Pancreas (tissue), 10 donors: ENCODE data around the gene GFRA1. TPM values are rescaled to one million over a fixed set of nuclear protein-coding genes. Genes with fewer than 3 reads are reported as not detected.

Experiments
- ATAC-seq, 4 donors: fragments of 200-7000 bp; cut with Tn5 transposase; one replicate each; pipeline versions ENCODE4 v1.8.0 to v1.9.1; 2020; ENCODE audit warnings: mild to moderate bottlenecking in 4 of 4, moderate library complexity in 4 of 4
- DNase-seq, 6 donors: peaks; one replicate each; pipeline ENCODE4 v3.0.0-alpha.2; 2020
- FAIRE-seq: peaks from 2 replicates; lab custom pipeline; 2012; peaks lifted over from hg19 to GRCh38; lab: Jason Lieb, UNC
- H3K27ac ChIP-seq, 4 donors: fragments of 200-600 bp; sonication (generic); 1 replicate in 3 of 4; 2 replicates in 1 of 4; pipeline versions ENCODE4 v1.5.0 to v1.8.0; 2020
- H3K27me3 ChIP-seq, 4 donors: fragments of 200-600 bp; one replicate each; pipeline ENCODE4 v1.8.0; 2021
- H3K36me3 ChIP-seq, 3 donors: fragments of 200-600 bp; sonication (generic) in 1 of 3; one replicate each; pipeline versions ENCODE4 v1.5.0 to v1.8.0; 2020 to 2021
- H3K4me1 ChIP-seq, 3 donors: fragments of 200-600 bp; one replicate each; pipeline ENCODE4 v1.8.0; 2021
- H3K4me3 ChIP-seq, 4 donors: fragments of 200-600 bp; sonication (generic) in 2 of 4; one replicate each; pipeline versions ENCODE4 v1.5.0 to v1.8.0; 2020 to 2021
- H3K9me3 ChIP-seq, 4 donors: fragments of 200-600 bp; one replicate each; pipeline ENCODE4 v1.8.0; 2021
- WGBS, 2 donors: extraction: QIAGEN DNeasy Blood & Tissue Kit; methylation state at CpG; one replicate each; pipeline ENCODE4 v1.1.7; 2013; 5-methylcytosine and 5-hydroxymethylcytosine counted together
- intact Hi-C, 3 donors: fragments of 100-400 bp; cut with DNase I; formaldehyde crosslinking; loops; one replicate each; pipeline versions ENCODE4 v1.11.1 to v1.14.2; 2022
- polyA plus RNA-seq, 2 donors: library from polyadenylated mRNA; stranded (reverse); fragments of 200-250 nt; gene quantifications; one replicate each; pipeline ENCODE4 v1.2.3, GENCODE V29; 2013
- total RNA-seq, 6 donors: library from RNA; stranded (reverse); fragmentation: NEBNext Ultra II Directional in 4 of 6; extraction: Animal tissue kit (Norgen Biotek cat#: 25700) in 4 of 6; gene quantifications; one replicate each; pipeline versions ENCODE4 v1.2.1 to v1.2.4, GENCODE V29; 2021 to 2023
- TF ChIP-seq, protein P1 (sequence below), 4 donors: fragments of 200-600 bp; sonication (generic) in 3 of 4; IDR thresholded peaks; one replicate each; pipeline versions ENCODE4 v1.5.0 to v1.8.0; 2021; ENCODE audit warnings: antibody characterized with exemption in 4 of 4
- donor health status: healthy with polysubstance abuse.
- donor health status: DM: no; HTN: no; CAD: no; lungs with moderate emphysema.
- donor health status: DM: no; HTN: no; CAD: no.
- donor health status: control.
- donor health status: control.
- donor health status: Bipolar disorder and iron deficiency.
- donor health status: DM: yes; HTN: yes; CAD: no.
- donor health status: DM: no; HTN: no; CAD: no.
- donor health status: DM: no; HTN: no; CAD: no.
- donor health status: DM: yes; HTN: yes; CAD: no.

The GFRA1 gene
- total and polyA plus RNA-seq, 8 donors = 0.61 to 4.4 (median 1.3) TPM

DNA sequence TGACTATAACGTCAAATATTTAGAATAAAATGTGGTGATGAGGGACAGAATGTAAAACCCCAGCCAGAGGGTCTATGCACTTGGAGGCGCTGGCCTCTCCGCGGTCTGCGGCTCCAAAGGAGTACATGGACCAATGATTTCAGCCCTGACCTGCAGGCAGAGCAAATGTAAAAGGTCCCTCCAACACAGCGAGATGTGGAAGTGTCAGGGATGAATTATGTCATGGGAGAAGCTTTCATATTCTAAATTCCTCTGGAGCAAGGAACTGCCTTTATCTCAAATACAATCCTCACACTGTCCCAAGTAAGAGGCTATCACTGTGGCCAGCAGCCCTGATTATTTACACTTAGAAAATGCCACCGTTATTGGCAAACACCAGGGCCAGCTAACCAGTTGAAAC lies 139.4 kb downstream of the GFRA1 start:
- ATAC-seq (no peak), FAIRE-seq (no peak), DNase-seq (no peak)
- TF ChIP-seq, protein P1, sequence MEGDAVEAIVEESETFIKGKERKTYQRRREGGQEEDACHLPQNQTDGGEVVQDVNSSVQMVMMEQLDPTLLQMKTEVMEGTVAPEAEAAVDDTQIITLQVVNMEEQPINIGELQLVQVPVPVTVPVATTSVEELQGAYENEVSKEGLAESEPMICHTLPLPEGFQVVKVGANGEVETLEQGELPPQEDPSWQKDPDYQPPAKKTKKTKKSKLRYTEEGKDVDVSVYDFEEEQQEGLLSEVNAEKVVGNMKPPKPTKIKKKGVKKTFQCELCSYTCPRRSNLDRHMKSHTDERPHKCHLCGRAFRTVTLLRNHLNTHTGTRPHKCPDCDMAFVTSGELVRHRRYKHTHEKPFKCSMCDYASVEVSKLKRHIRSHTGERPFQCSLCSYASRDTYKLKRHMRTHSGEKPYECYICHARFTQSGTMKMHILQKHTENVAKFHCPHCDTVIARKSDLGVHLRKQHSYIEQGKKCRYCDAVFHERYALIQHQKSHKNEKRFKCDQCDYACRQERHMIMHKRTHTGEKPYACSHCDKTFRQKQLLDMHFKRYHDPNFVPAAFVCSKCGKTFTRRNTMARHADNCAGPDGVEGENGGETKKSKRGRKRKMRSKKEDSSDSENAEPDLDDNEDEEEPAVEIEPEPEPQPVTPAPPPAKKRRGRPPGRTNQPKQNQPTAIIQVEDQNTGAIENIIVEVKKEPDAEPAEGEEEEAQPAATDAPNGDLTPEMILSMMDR (IDR thresholded peaks at IDR 0.05) = no peak
- intact Hi-C loops = no loop called here
- Histone ChIP-seq H3K27ac (no peak overlapping the region), H3K36me3 (no peaks in the 10 kb centered on the region), H3K9me3 (no peaks in the 10 kb centered on the region), H3K4me3 (no peak overlapping the region), H3K4me1 (no peaks in the 10 kb centered on the region), H3K27me3 (no peaks in the 10 kb centered on the region)
- WGBS, 2 donors = 55 to 71% methylated on average over 7 of the region's 7 CpGs

DNA sequence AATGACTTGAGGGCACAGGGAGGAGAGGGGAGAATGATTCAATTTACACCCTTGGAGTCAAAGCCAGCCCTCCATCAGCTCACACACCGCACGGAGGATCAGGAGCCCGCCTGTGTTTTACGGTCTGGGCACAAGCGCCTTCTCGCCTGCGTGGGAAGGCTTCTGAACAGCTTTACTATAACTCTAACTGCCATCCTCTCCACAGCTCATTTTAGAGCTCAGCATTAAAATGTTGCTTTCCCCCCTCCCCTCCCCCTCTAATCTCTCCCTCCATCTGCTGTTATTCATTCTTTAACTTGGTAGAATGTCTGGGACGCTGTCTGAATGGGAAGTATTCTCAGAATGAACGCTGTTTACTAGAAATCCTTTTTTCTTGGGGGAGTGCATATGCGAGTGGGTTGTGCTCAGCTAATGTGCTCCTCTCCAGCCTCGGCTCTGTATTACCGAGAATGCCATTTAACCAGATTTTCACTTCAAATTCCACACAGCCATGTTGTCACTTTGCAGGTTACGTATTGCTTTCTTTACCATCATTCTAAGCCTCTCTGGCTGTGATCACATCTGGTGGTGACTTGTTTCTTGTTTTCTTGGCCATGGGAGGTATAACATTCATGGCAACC lies 140.1 kb downstream of the GFRA1 start:
- no peak for DNase-seq
- Histone ChIP-seq H3K27me3 (no peaks in the 10 kb centered on the region), H3K4me3 (no peak overlapping the region), H3K36me3 (no peaks in the 10 kb centered on the region), H3K27ac (no peak overlapping the region), H3K9me3 (no peaks in the 10 kb centered on the region), H3K4me1 (no peaks in the 10 kb centered on the region)
- TF ChIP-seq, protein P1 (IDR thresholded peaks at IDR 0.05) = no peak
- no peak for FAIRE-seq
- WGBS, 2 donors = 77% methylated on average over 13 of the region's 13 CpGs
- ATAC-seq = no peak
- intact Hi-C loops = no loop called here

DNA sequence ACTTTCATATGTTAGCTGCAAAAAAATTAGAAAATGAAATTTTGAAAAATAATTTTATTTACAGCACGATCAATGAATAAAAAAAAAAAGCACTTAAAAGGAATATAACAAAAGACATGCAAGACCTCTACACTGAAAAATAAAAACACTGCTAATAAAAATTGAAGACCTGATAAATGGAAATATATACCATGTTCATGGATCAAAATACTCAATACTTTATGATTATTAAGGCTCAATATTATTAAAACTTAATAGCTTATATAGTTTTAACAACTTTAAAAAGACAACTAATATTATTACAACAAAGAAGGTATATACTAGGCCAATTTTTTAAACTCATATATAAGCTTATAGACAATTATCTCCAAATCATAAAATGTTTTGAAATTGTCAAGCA lies 143.0 kb downstream of the GFRA1 start:
- Histone ChIP-seq H3K36me3 (no peaks in the 10 kb centered on the region), H3K4me1 (no peaks in the 10 kb centered on the region), H3K27me3 (no peaks in the 10 kb centered on the region), H3K4me3 (no peak overlapping the region), H3K27ac (no peak overlapping the region), H3K9me3 (no peaks in the 10 kb centered on the region)
- ATAC-seq (no peak), FAIRE-seq (no peak), DNase-seq (no peak)
- intact Hi-C loops = no loop called here
- 39 to 89% methylated on average over 1 of the region's 1 CpG for WGBS, 2 donors
- TF ChIP-seq, protein P1 (IDR thresholded peaks at IDR 0.05) = no peak

DNA sequence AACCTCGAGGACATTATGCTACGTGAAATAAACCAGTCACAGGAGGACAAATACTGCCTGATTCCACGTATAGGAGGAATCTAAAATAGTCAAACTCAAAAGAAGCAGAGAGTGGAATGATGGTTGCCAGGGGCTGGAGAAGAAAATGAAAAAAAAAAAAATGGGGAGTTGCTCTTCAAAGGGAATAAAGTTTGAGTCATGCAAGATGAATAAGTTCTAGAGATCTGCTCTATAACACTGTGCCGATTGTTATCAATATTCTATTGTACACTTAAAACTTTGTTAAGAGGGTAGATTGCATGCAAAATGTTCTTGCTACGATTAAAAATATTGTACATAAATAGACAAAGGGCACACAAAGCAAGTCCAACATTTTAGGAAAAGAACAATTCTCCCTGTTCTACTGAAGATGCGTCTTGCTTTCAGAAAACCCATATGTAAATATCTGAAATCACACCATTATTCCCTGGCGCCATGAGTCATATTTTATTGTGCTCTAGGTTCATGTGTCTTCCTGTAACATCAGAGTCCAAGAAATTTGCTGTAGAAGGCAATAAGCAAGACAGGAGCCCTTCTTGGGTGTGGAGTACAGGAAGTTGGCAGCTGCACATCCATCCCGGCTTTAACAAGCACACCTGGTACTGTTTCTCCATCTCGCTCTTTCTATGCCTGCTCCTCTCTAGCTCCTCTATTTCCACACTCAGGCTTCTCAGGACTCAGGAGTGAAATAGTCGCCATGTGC lies 145.9 kb downstream of the GFRA1 start:
- intact Hi-C loops = no loop called here
- WGBS, 2 donors = 88% methylated on average over 10 of the region's 10 CpGs
- Histone ChIP-seq H3K27me3 (no peaks in the 10 kb centered on the region), H3K27ac (no peak overlapping the region), H3K4me1 (no peaks in the 10 kb centered on the region), H3K36me3 (no peaks in the 10 kb centered on the region), H3K9me3 (no peaks in the 10 kb centered on the region), H3K4me3 (no peak overlapping the region)
- FAIRE-seq (no peak), ATAC-seq (no peak), DNase-seq (no peak)
- TF ChIP-seq, protein P1 (IDR thresholded peaks at IDR 0.05) = no peak

DNA sequence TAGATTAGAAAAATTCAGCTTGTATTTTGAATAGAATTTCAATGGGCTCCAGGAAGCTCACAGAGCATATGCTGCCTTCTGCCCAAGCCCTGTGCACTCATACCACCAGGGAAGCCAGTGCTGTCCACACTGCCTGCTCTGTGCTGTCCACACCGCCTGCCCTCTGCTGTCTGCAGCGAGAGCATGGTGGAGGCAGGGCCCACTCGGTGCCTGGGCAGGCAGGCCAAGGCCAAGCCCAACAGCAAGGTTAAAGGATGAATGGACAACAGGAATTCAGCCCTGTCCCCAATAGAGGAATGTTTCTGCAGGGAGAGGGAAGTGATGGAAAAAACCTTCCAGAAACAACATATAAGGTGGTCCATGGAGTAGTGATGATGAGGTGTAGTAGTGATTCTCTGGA lies 146.8 kb downstream of the GFRA1 start:
- H3K27me3 ChIP-seq = no peaks in the 10 kb centered on the region
- H3K27ac ChIP-seq = no peak overlapping the region
- H3K9me3 ChIP-seq = no peaks in the 10 kb centered on the region
- intact Hi-C loops = no loop called here
- ATAC-seq (no peak), DNase-seq (no peak), FAIRE-seq (no peak)
- H3K36me3 ChIP-seq = no peaks in the 10 kb centered on the region
- 90 to 94% methylated on average over 3 of the region's 3 CpGs for WGBS, 2 donors
- H3K4me1 ChIP-seq = no peaks in the 10 kb centered on the region
- TF ChIP-seq, protein P1 (IDR thresholded peaks at IDR 0.05) = no peak
- no peak overlapping the region for H3K4me3 ChIP-seq
